IMR-90 (cell line): ENCODE data around the gene CPNE1. TPM values are rescaled to one million over a fixed set of nuclear protein-coding genes. Genes with fewer than 3 reads are reported as not detected.

Experiments
- ATAC-seq: fragments of 200-7000 bp; cut with Tn5 transposase; 2 replicates; pipeline ENCODE4 v1.9.1; 2020; ENCODE audit warnings: low read depth, mild to moderate bottlenecking, moderate library complexity
- BruUV-seq: library from RNA; stranded (reverse); fragments of 400-500 nt; replicated peaks from 2 replicates; lab custom pipeline; 2021; lab: Mats Ljungman, UMichigan
- CTCF ChIA-PET: fragments of 300-600 bp; formaldehyde crosslinking; extraction: SDS; loops from one replicate; lab custom pipeline; 2021; ENCODE audit warnings: antibody characterized with exemption; lab: Yijun Ruan, JAX
- POLR2A ChIA-PET: fragments of 300-600 bp; sonication (Branson Sonifier 250); formaldehyde crosslinking; loops from one replicate; lab custom pipeline; 2022; ENCODE audit warnings: antibody characterized with exemption; ENCODE audit not compliant: unreplicated experiment; lab: Charles Lee
- DNase-seq: peaks from one replicate; pipeline ENCODE4 v3.0.0; 2013
- H2AFZ ChIP-seq: replicated peaks from 2 replicates; pipeline ENCODE3; 2013; ENCODE audit warnings: low read length, mild to moderate bottlenecking; ENCODE audit not compliant: poor library complexity
- H2AK5ac ChIP-seq: 2 replicates; pipeline ENCODE4 v1.6.1; 2013; ENCODE audit warnings: low read depth, low read length, inconsistent platforms
- H2AK9ac ChIP-seq: replicated peaks from 2 replicates; pipeline ENCODE3; 2013; ENCODE audit warnings: mild to moderate bottlenecking, low read depth, low read length, moderate library complexity; ENCODE audit not compliant: poor library complexity
- H2BK120ac ChIP-seq: 2 replicates; pipeline ENCODE4 v1.6.1; 2013; ENCODE audit warnings: low read depth, low read length, inconsistent platforms
- H2BK15ac ChIP-seq: 3 replicates; pipeline ENCODE4 v1.6.1; 2013; ENCODE audit warnings: low read depth, low read length, inconsistent platforms
- H2BK20ac ChIP-seq: 2 replicates; pipeline ENCODE4 v1.6.1; 2013; ENCODE audit warnings: low read depth, mild to moderate bottlenecking, inconsistent platforms, low read length, moderate library complexity
- H2BK5ac ChIP-seq: 2 replicates; pipeline ENCODE4 v1.6.1; 2013; ENCODE audit warnings: mild to moderate bottlenecking, low read depth, low read length, inconsistent platforms; ENCODE audit not compliant: poor library complexity, severe bottlenecking
- H3K14ac ChIP-seq: replicated peaks from 2 replicates; pipeline ENCODE4 v1.6.1; 2013; ENCODE audit warnings: low read depth, low read length, inconsistent platforms
- H3K18ac ChIP-seq: 2 replicates; pipeline ENCODE4 v1.6.1; 2013; ENCODE audit warnings: low read depth, low read length, control low read depth
- H3K23ac ChIP-seq: 2 replicates; pipeline ENCODE4 v1.6.1; 2013; ENCODE audit warnings: low read depth, low read length, inconsistent platforms
- H3K27ac ChIP-seq: 2 replicates; pipeline ENCODE4 v1.5.1; 2013; ENCODE audit warnings: mild to moderate bottlenecking, control low read depth, low read length; ENCODE audit not compliant: insufficient read depth
- H3K27me3 ChIP-seq: 2 replicates; pipeline ENCODE4 v1.6.1; 2013; ENCODE audit warnings: low read length; ENCODE audit not compliant: control insufficient read depth, insufficient read depth
- H3K36me3 ChIP-seq: 2 replicates; pipeline ENCODE4 v1.6.1; 2013; ENCODE audit warnings: low read length, mixed read lengths; ENCODE audit not compliant: control insufficient read depth, insufficient read depth
- H3K4ac ChIP-seq: 2 replicates; pipeline ENCODE4 v1.6.1; 2013; ENCODE audit warnings: low read depth, low read length, inconsistent platforms
- H3K4me1 ChIP-seq: 2 replicates; pipeline ENCODE4 v1.6.1; 2013; ENCODE audit warnings: low read length, mixed read lengths; ENCODE audit not compliant: control insufficient read depth, insufficient read depth
- H3K4me2 ChIP-seq: 2 replicates; pipeline ENCODE4 v1.6.1; 2013; ENCODE audit warnings: low read depth, mild to moderate bottlenecking, control low read depth, low read length, moderate library complexity
- H3K4me3 ChIP-seq: 2 replicates; pipeline ENCODE4 v1.5.1; 2013; ENCODE audit warnings: low read depth, mild to moderate bottlenecking, control low read depth, low read length, moderate library complexity; ENCODE audit not compliant: insufficient read depth
- H3K56ac ChIP-seq: 2 replicates; pipeline ENCODE4 v1.6.1; 2013; ENCODE audit warnings: low read length, inconsistent platforms; ENCODE audit not compliant: insufficient read depth; ENCODE audit errors: extremely low read depth
- H3K79me1 ChIP-seq, 2 experiments: 2 replicates each; pipeline ENCODE4 v1.6.1; 2013; ENCODE audit warnings: low read length in 2 of 2, inconsistent platforms in 1 of 2, low read depth in 1 of 2
- H3K9ac ChIP-seq: 2 replicates; pipeline ENCODE4 v1.6.1; 2013; ENCODE audit warnings: low read depth, low read length, control low read depth
- H3K9me1 ChIP-seq: 2 replicates; pipeline ENCODE4 v1.6.1; 2013; ENCODE audit warnings: low read length, inconsistent platforms; ENCODE audit not compliant: insufficient read depth
- H3K9me3 ChIP-seq: 2 replicates; pipeline ENCODE4 v1.6.1; 2013; ENCODE audit warnings: low read length; ENCODE audit not compliant: control insufficient read depth, insufficient read depth
- H4K20me1 ChIP-seq: 2 replicates; pipeline ENCODE4 v1.6.1; 2013; ENCODE audit warnings: low read length, inconsistent platforms; ENCODE audit not compliant: insufficient read depth
- H4K5ac ChIP-seq: 2 replicates; pipeline ENCODE4 v1.6.1; 2013; ENCODE audit warnings: mild to moderate bottlenecking, low read depth, low read length, control low read depth
- H4K8ac ChIP-seq, 2 experiments: 2 replicates each; pipeline ENCODE4 v1.6.1; 2013; ENCODE audit warnings: low read depth in 2 of 2, low read length in 2 of 2, control low read depth in 1 of 2, inconsistent platforms in 1 of 2
- H4K91ac ChIP-seq: 2 replicates; pipeline ENCODE4 v1.6.1; 2013; ENCODE audit warnings: low read depth, low read length, inconsistent platforms; ENCODE audit not compliant: insufficient read depth
- BHLHE40 ChIP-seq: fragments of 150-350 bp; IDR thresholded peaks from 2 replicates; pipeline ENCODE4 v1.6.1; 2016; ENCODE audit warnings: mild to moderate bottlenecking, low read depth, low read length
- CEBPB ChIP-seq: IDR thresholded peaks from 2 replicates; pipeline ENCODE4 v1.6.1; 2012; ENCODE audit warnings: low read depth, low read length, improper control_type of control experiment
- CHD1 ChIP-seq: IDR thresholded peaks from 2 replicates; pipeline ENCODE4 v1.6.1; 2012; ENCODE audit warnings: low read depth, low read length, improper control_type of control experiment
- FOS ChIP-seq: fragments of 150-350 bp; IDR thresholded peaks from 2 replicates; pipeline ENCODE4 v1.6.1; 2016; ENCODE audit warnings: low read depth, low read length
- MAFK ChIP-seq: IDR thresholded peaks from 2 replicates; pipeline ENCODE4 v1.6.1; 2012; ENCODE audit warnings: low read depth, low read length, improper control_type of control experiment
- NFE2L2 ChIP-seq: fragments of 150-350 bp; IDR thresholded peaks from 2 replicates; pipeline ENCODE4 v1.6.1; 2016; ENCODE audit warnings: low read depth, mild to moderate bottlenecking, low read length
- RAD21 ChIP-seq: IDR thresholded peaks from 2 replicates; pipeline ENCODE4 v1.6.1; 2012; ENCODE audit warnings: low read length, improper control_type of control experiment
- SMC3 ChIP-seq: fragments of 150-350 bp; IDR thresholded peaks from 2 replicates; pipeline ENCODE4 v1.6.1; 2016; ENCODE audit warnings: low read depth, mild to moderate bottlenecking, antibody characterized with exemption, low read length, moderate library complexity
- WGBS, 2 experiments: methylation state at CpG; one replicate each; pipeline versions ENCODE4 v1.1.5 to v1.1.7; 2013; ENCODE audit warnings: missing lambda C conversion rate in 2 of 2; ENCODE audit not compliant: insufficient read length in 1 of 2; ENCODE audit errors: extremely low coverage in 2 of 2; 5-methylcytosine and 5-hydroxymethylcytosine counted together
- dilution Hi-C: fragments of 300-500 bp; cut with HindIII; formaldehyde crosslinking; loops from one replicate; pipeline ENCODE4 v1.14.3; 2018; ENCODE audit warnings: low sequenced_read_pairs; ENCODE audit not compliant: unreplicated experiment
- in situ Hi-C: fragments of 300-500 bp; cut with MboI; formaldehyde crosslinking; loops from 3 replicates; pipeline ENCODE4 v1.14.3; 2019; ENCODE audit warnings: low sequenced_read_pairs, inconsistent platforms, mixed read lengths
- intact Hi-C: fragments of 100-400 bp; cut with micrococcal nuclease; formaldehyde crosslinking; loops from 2 replicates; pipeline ENCODE4 v1.10.0; 2022
- polyA plus RNA-seq, 3 experiments: library from polyadenylated mRNA; depleted of rRNA; stranded (reverse); fragments of >200 nt; gene quantifications; 2 replicates each; pipeline ENCODE4 v1.2.3, GENCODE V29; 2012; ENCODE audit warnings: low replicate concordance in 1 of 3
- total RNA-seq: library from RNA; depleted of rRNA; stranded (reverse); fragments of >200 nt; gene quantifications from 2 replicates; pipeline ENCODE4 v1.2.3, GENCODE V29; 2012
- TF ChIP-seq, protein P1 (sequence below): fragments of 150-350 bp; IDR thresholded peaks from 2 replicates; pipeline ENCODE4 v1.6.1; 2017; ENCODE audit warnings: mild to moderate bottlenecking, antibody characterized with exemption, low read length, low read depth
- TF ChIP-seq, protein P2 (sequence below): conservative IDR thresholded peaks from 2 replicates; pipeline ENCODE4 v1.5.1; 2012; ENCODE audit warnings: mild to moderate bottlenecking, low read depth, low read length, improper control_type of control experiment

CPNE1 gene
- total and polyA plus RNA-seq, 2 of the 4 experiments (the other 2 are of a cell fraction): 163 to 165 TPM

- TF ChIP-seq MAFK (no peak), BHLHE40 (no peak), CHD1 (no peak), NFE2L2 (no peak), SMC3 (no peak), FOS (no peak), RAD21 (no peak), CEBPB (no peak)
- TF ChIP-seq, protein P1, sequence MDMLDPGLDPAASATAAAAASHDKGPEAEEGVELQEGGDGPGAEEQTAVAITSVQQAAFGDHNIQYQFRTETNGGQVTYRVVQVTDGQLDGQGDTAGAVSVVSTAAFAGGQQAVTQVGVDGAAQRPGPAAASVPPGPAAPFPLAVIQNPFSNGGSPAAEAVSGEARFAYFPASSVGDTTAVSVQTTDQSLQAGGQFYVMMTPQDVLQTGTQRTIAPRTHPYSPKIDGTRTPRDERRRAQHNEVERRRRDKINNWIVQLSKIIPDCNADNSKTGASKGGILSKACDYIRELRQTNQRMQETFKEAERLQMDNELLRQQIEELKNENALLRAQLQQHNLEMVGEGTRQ: no peak
- TF ChIP-seq, protein P2, sequence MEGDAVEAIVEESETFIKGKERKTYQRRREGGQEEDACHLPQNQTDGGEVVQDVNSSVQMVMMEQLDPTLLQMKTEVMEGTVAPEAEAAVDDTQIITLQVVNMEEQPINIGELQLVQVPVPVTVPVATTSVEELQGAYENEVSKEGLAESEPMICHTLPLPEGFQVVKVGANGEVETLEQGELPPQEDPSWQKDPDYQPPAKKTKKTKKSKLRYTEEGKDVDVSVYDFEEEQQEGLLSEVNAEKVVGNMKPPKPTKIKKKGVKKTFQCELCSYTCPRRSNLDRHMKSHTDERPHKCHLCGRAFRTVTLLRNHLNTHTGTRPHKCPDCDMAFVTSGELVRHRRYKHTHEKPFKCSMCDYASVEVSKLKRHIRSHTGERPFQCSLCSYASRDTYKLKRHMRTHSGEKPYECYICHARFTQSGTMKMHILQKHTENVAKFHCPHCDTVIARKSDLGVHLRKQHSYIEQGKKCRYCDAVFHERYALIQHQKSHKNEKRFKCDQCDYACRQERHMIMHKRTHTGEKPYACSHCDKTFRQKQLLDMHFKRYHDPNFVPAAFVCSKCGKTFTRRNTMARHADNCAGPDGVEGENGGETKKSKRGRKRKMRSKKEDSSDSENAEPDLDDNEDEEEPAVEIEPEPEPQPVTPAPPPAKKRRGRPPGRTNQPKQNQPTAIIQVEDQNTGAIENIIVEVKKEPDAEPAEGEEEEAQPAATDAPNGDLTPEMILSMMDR: no peak
- ChIA-PET POLR2A (no interaction called here), CTCF (no interaction called here)
- no peak overlapping the region for H3K27ac ChIP-seq
- H4K20me1 ChIP-seq: peaks cover 88% of the 10 kb centered on the region
- H3K27me3 ChIP-seq: no peaks in the 10 kb centered on the region
- no peak overlapping the region for H2AFZ ChIP-seq
- H4K91ac ChIP-seq: no peak overlapping the region
- peaks cover 7% of the 10 kb centered on the region for H3K4me1 ChIP-seq
- H2AK5ac ChIP-seq: no peak overlapping the region
- H2BK20ac ChIP-seq: no peak overlapping the region
- H2BK5ac ChIP-seq: no peak overlapping the region
- H3K36me3 ChIP-seq: peaks cover 25% of the 10 kb centered on the region
- no peak overlapping the region for H3K4ac ChIP-seq
- dilution Hi-C loops: no loop called here
- H2AK9ac ChIP-seq: no peak overlapping the region
- H3K56ac ChIP-seq: no peak overlapping the region
- H3K4me2 ChIP-seq: no peak overlapping the region
- no peak overlapping the region for H3K23ac ChIP-seq
- H3K9me3 ChIP-seq: no peaks in the 10 kb centered on the region
- no peak overlapping the region for H3K18ac ChIP-seq
- H3K4me3 ChIP-seq: no peak overlapping the region
- no peak overlapping the region for H3K9ac ChIP-seq
- H2BK15ac ChIP-seq: no peak overlapping the region
- peaks cover 19% of the 10 kb centered on the region for H3K9me1 ChIP-seq
- H3K79me1 ChIP-seq: peaks cover 41 to 82% of the 10 kb centered on the region in 2 experiments
- no peak for ATAC-seq
- in situ Hi-C loops: no loop called here
- BruUV-seq: no TSS peak
- WGBS, 2 experiments: no CpG with 5 or more reads among the region's 3 CpGs
- no peak overlapping the region for H2BK120ac ChIP-seq
- no peak overlapping the region for H3K14ac ChIP-seq
- intact Hi-C loops: no loop called here
- no peak overlapping the region for H4K5ac ChIP-seq
- no peak for DNase-seq
- H4K8ac ChIP-seq: no peak overlapping the region
Measured at GRCh38 chr20:35650632-35651031, 14.1 kb downstream of the CPNE1 start.
